NCI-H460 (cell line): ENCODE results near the gene FAM135A. TPM values are rescaled to one million over a fixed set of nuclear protein-coding genes. Genes with fewer than 3 reads are reported as not detected.
"Not testable (repeated sequence)": the region's sequence is repeated elsewhere in the genome, so short reads cannot be mapped to it uniquely, and the experiment has no call there.

Experiments used
- DNase-seq: peaks from one replicate; pipeline ENCODE4 v3.0.0-alpha.2; 2016; ENCODE audit warnings: low read depth; ENCODE audit errors: extremely low read depth
- small RNA-seq, 2 experiments: library from RNA; depleted of rRNA; stranded (forward); fragments of <200 nt; gene quantifications; one replicate each; pipeline ENCODE3, GENCODE V24; 2014
- total RNA-seq: library from RNA; depleted of rRNA; stranded (reverse); fragments of >200 nt; shearing (Covaris generic); gene quantifications from 2 replicates; pipeline ENCODE4 v1.2.3, GENCODE V29; 2014; rRNA removed

Gene FAM135A
- total RNA-seq, 1 experiment from 2014 or later = 30.2 TPM

DNA sequence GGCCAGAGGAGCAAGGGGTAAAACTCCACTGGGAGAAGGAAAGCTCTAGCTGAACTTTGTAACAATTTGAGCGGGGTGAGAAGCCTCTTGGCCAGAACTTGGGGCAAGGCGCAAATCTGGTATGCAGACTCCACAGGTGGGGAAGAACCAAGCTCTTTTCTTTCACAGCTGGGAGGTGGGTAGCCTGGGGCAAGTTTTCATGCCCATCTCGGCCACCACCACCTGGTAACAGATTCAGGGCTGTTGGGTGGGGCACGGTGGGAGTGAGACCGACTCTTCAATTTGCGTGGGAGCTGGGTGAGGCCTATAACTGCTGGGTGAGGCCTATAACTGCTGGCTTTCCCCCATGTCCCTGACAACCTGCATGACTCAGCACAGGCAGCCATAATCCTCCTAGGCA, 190.9 kb downstream of the FAM135A start:
- DNase-seq = no peak

GRCh38 chr6:70607371-70607770, 194.1 kb downstream of the FAM135A start:
- DNase-seq = not testable (repeated sequence)

GRCh38 chr6:70609181-70609580, 195.9 kb downstream of the FAM135A start:
- not testable (repeated sequence) for DNase-seq

Small RNAs within 50 kb of the gene (small RNA-seq; reads per million reads assigned to genes)
- gene RNU7-48P = 0 reads per million in 2 experiments

Other genes starting within 250 kb of the FAM135A start
- not detected in 2 replicates for gene COL9A1, start 110.4 kb upstream of the FAM135A start, total RNA-seq
- gene SDHAF4, start 153.4 kb downstream of the FAM135A start, total RNA-seq = 11.6 and 11.7 TPM in 2 replicates